Thoracic aorta endothelial cell (primary cell): ENCODE data around the gene CLASP2. TPM values are rescaled to one million over a fixed set of nuclear protein-coding genes. Genes with fewer than 3 reads are reported as not detected.

Source experiments
- small RNA-seq: library from RNA; depleted of rRNA; stranded (forward); fragments of <200 nt; gene quantifications from one replicate; pipeline ENCODE3, GENCODE V24; 2012
- total RNA-seq: library from RNA; depleted of rRNA; stranded (reverse); fragments of >200 nt; gene quantifications from 2 replicates; pipeline ENCODE4 v1.2.3, GENCODE V29; 2012

Gene CLASP2
- total RNA-seq: 67.6 and 70.1 TPM in 2 replicates

GRCh38 chr3:33717866-33718594 is at the start of gene CLASP2:
Gene CLASP2, minus strand, starts transcription at chr3:33718254. Its CDS starts 252 bp downstream, at chr3:33718002.

Small RNA genes within 50 kb of the gene (small RNA-seq; reads per million reads assigned to genes)
- gene COX6CP10 (0.28 reads per million), gene RNA5SP128 (not detected)

Other genes with a start within 250 kb of the CLASP2 start
- 485 and 535 TPM in 2 replicates for gene PDCD6IP, start 80.4 kb upstream of the CLASP2 start, total RNA-seq